Stimulated activated naive B cell treated with anti-CD40 and anti-IgM and Interleukin-4, amounts not matched to agents 10 μg/mL and 1 μg/mL and 100 μg/mL, for 72 hours (primary cell): ENCODE results near the gene MYO1D.

ENCODE experiments used
- ATAC-seq, 2 donors: fragments of 150-1000 bp; cut with Tn5 transposase; replicated peaks; 2 replicates each; pipeline ENCODE4 v1.10.0; 2021; ENCODE audit warnings: moderate library complexity in 1 of 2
- DNase-seq: peaks from one replicate; pipeline ENCODE4 v3.0.0; 2021
- H3K27ac Mint-ChIP-seq: one replicate; pipeline ENCODE4 v1.8.0; 2022; ENCODE audit warnings: mild to moderate bottlenecking, mixed read lengths
- H3K27me3 Mint-ChIP-seq, 2 donors: one replicate each; pipeline ENCODE4 v1.8.0; 2022; ENCODE audit warnings: mixed read lengths in 2 of 2
- H3K36me3 Mint-ChIP-seq, 2 donors: one replicate each; pipeline ENCODE4 v1.8.0; 2022; ENCODE audit warnings: mixed read lengths in 2 of 2, mild to moderate bottlenecking in 1 of 2
- H3K4me1 Mint-ChIP-seq, 2 donors: one replicate each; pipeline ENCODE4 v1.8.0; 2022; ENCODE audit warnings: mixed read lengths in 2 of 2, mild to moderate bottlenecking in 1 of 2
- H3K4me3 Mint-ChIP-seq, 2 donors: one replicate each; pipeline ENCODE4 v1.8.0; 2022; ENCODE audit warnings: mild to moderate bottlenecking in 2 of 2, mixed read lengths in 2 of 2, moderate library complexity in 1 of 2
- H3K9me3 Mint-ChIP-seq, 2 donors: one replicate each; pipeline ENCODE4 v1.8.0; 2022; ENCODE audit warnings: mixed read lengths in 2 of 2, mild to moderate bottlenecking in 1 of 2

The MYO1D gene

DNA sequence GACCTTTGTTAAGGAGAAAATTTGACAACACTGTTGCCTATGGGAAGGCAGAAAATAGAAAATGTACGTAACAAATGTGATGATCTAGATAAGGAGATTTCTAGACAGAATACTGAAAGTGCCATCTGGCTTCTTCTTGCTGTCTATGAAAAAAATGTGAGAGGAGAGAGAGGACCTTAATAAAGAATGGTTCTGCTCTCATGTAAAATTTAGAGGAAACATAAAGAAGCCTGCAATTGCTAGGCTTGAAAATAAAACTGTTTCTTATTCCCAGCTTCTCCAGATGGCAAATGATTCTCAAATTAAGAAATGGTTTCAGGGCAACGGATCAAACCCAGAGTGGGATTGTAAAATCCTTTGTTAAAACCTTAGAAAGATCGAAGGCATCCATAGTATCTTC lies 261.6 kb downstream of the MYO1D start:
- H3K27me3 Mint-ChIP-seq = peaks cover 0 to 7% of the 10 kb centered on the region in 2 donors
- H3K27ac Mint-ChIP-seq = no peak overlapping the region
- ATAC-seq (no peak), DNase-seq (no peak)
- H3K36me3 Mint-ChIP-seq = no peaks in the 10 kb centered on the region
- no peaks in the 10 kb centered on the region for H3K4me1 Mint-ChIP-seq
- H3K9me3 Mint-ChIP-seq = no peaks in the 10 kb centered on the region
- no peak overlapping the region for H3K4me3 Mint-ChIP-seq

DNA sequence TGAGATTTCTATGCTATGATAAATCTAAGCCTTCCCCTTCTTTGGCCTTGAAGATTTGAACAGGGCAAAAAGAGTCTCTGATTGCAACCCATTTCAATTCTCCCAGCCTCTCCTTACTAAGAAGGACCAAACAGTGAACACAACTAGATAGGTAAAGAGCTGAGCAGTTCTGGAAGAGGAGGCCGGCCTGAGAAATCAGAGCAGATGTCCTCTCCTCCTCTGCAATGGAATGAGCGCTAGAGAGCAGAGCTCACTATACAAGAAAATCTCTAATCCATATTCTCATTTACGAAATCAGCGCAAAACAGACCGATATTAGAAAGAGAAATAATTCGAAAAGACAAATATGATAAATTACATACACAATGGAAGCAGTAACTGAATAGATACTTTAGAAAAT lies 266.0 kb downstream of the MYO1D start:
- Mint-ChIP-seq H3K9me3 (no peaks in the 10 kb centered on the region), H3K27me3 (peaks cover 0 to 7% of the 10 kb centered on the region in 2 donors), H3K4me3 (no peak overlapping the region), H3K27ac (no peak overlapping the region), H3K36me3 (no peaks in the 10 kb centered on the region), H3K4me1 (peaks cover 6 to 9% of the 10 kb centered on the region in 2 donors)
- no peak for DNase-seq
- no peak for ATAC-seq

DNA sequence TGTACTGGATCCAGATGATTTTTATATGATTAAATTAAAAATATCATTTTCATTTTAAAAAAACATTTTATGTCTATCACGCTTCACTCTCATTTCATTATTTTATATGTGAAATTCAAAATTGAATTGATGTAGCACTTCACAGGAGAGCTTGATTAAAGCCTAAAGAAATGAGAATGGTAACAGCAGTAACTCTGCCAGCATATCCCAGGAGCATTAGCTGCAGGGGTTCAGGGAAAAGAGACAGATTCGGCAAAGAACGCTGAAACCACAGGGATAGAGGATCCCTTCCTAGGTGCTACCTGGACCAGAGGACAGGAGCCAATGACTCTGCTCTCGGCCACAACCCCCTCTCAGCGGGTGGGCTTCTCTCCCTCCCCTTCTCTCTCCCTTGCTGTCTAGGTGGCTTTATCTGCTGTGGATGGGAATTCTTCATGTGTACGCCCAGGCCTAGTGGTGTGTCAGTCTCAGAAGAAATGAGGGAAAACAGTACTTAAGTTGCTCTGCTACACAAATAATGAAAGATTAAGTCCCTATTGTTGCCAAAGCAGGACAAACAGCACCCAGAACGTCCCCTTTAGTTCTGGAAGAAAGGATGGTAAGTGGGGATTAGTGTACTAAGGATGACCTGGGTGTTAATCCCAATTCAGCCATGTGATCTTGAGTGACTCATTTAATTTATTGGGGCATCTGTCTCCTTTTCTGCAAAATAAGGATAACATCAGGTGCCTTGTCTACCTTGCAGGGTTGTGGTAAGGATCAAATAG lies 266.9 kb downstream of the MYO1D start:
- no peak for DNase-seq
- Mint-ChIP-seq H3K36me3 (no peaks in the 10 kb centered on the region), H3K27ac (no peak overlapping the region), H3K4me3 (no peak overlapping the region), H3K4me1 (peaks cover 6 to 9% of the 10 kb centered on the region in 2 donors), H3K27me3 (peaks cover 0 to under 1% of the 10 kb centered on the region in 2 donors), H3K9me3 (no peaks in the 10 kb centered on the region)
- ATAC-seq = no peak

DNA sequence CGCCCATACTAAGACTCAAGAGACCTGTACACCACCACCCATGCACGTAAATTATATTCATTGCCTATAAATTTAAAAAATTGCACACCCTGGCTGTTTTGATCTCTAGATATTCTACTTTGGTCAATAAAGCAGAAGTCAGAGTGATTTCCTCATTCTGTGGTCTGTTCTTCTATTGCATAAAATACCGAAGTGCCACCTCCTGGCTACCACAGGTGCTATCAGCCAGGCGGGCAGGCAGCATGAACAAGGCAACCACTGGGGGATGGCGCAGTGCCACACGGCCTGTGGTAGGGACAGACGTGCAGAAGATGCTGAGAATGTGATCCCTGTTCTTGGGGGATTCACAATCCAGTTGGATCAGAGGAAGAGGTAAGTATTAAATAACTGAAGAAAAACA lies 267.8 kb downstream of the MYO1D start:
- DNase-seq = peak; percentile 67
- H3K36me3 Mint-ChIP-seq = peaks cover 0 to 5% of the 10 kb centered on the region in 2 donors
- H3K27me3 Mint-ChIP-seq = peaks cover 0 to 5% of the 10 kb centered on the region in 2 donors
- no peaks in the 10 kb centered on the region for H3K9me3 Mint-ChIP-seq
- peaks cover 6 to 9% of the 10 kb centered on the region in 2 donors for H3K4me1 Mint-ChIP-seq
- H3K27ac Mint-ChIP-seq = no peak overlapping the region
- H3K4me3 Mint-ChIP-seq = no peak overlapping the region
- ATAC-seq = peak; percentile 100

DNA sequence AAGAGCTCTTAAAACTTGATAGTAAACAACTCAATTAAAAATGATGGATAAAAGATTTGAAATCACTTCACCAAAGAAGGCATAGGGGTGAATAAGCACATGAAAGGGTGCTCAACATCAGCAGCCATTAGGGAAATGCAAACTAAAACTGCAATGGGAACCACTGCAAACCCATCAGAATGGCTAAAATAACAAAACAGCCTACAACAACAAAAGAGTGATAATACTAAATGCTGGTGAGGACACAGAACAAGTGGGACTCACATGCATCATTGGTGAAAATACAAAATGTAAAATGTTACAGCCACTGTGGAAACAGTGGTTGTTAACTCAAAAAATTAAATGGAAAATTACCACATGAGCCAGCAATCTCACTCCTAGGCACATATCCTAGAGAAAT lies 268.7 kb downstream of the MYO1D start:
- no peak overlapping the region for H3K27ac Mint-ChIP-seq
- DNase-seq (no peak), ATAC-seq (no peak)
- peaks cover 0 to 6% of the 10 kb centered on the region in 2 donors for H3K36me3 Mint-ChIP-seq
- peaks cover 0 to 5% of the 10 kb centered on the region in 2 donors for H3K27me3 Mint-ChIP-seq
- peaks cover 6 to 9% of the 10 kb centered on the region in 2 donors for H3K4me1 Mint-ChIP-seq
- no peak overlapping the region for H3K4me3 Mint-ChIP-seq
- no peaks in the 10 kb centered on the region for H3K9me3 Mint-ChIP-seq

DNA sequence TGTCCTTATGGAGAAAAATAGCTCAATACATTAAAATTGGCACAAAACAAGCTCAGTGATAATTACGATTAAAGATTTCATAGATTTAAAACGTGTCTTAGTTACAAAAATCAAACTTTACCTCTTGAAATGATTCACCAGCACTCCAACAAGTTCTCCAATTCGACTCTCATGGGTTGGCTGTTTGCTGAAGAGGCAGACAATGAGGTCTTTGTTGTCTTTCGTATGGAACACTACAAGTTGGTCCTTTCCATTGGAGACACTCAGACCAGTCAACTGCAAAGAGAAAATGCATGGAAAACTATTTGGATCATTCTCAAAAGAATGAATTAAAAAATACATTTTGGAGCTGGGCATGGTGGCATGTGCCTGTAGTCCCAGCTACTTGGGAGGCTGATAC lies 272.0 kb downstream of the MYO1D start:
- no peak for DNase-seq
- H3K27ac Mint-ChIP-seq = no peak overlapping the region
- H3K4me1 Mint-ChIP-seq = peaks cover 6 to 9% of the 10 kb centered on the region in 2 donors
- H3K9me3 Mint-ChIP-seq = peaks cover 5 to 8% of the 10 kb centered on the region in 2 donors
- no peak for ATAC-seq
- H3K36me3 Mint-ChIP-seq = peaks cover 0 to 15% of the 10 kb centered on the region in 2 donors
- H3K27me3 Mint-ChIP-seq = peaks cover 0 to 5% of the 10 kb centered on the region in 2 donors
- no peak overlapping the region for H3K4me3 Mint-ChIP-seq

DNA sequence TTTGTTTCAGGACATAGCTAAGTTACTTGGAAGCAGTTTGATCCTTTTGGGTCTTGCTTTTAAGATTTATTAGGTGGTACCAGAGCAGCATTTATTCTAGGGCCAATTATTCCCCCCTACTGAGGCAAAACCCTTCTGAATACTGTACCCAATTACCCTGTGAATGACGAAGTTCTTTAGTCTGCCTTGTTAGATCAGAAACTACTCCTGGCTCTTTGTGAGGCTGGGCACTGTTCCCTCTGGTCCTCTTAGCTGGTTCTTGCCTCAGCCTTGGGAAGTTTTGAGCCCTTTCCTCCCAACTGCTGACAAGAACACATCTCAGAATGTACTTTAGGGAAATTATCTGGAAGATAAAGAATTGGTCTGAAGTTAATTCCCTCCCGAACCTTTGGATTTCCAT lies 274.5 kb downstream of the MYO1D start:
- Mint-ChIP-seq H3K4me3 (no peak overlapping the region), H3K27me3 (peaks cover 0 to 5% of the 10 kb centered on the region in 2 donors), H3K9me3 (peaks cover 5 to 8% of the 10 kb centered on the region in 2 donors), H3K36me3 (peaks cover 0 to 15% of the 10 kb centered on the region in 2 donors), H3K4me1 (no peaks in the 10 kb centered on the region), H3K27ac (no peak overlapping the region)
- no peak for DNase-seq
- no peak for ATAC-seq

DNA sequence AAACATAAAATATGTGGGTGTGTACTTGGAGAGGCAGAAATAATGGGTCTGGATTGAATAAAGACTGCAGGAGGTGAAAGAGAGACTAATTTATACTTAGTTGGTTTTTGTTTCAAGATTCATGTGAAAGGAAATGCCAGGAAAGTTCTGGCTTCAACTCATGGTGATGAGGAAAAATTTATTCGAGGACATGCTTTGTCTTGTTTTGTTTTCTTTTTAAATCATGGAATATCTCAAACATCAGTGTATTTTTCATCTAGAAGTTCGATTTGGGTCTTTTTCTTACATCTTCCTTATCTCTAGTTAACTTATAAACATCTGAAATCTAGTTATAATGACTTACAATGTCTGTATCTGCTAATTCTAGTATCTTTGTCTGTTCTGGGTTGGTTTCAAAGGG lies 275.1 kb downstream of the MYO1D start:
- no peak for ATAC-seq
- H3K4me1 Mint-ChIP-seq = no peaks in the 10 kb centered on the region
- DNase-seq = no peak
- no peak overlapping the region for H3K27ac Mint-ChIP-seq
- peaks cover 5 to 8% of the 10 kb centered on the region in 2 donors for H3K9me3 Mint-ChIP-seq
- peaks cover 0 to 5% of the 10 kb centered on the region in 2 donors for H3K27me3 Mint-ChIP-seq
- peaks cover 0 to 15% of the 10 kb centered on the region in 2 donors for H3K36me3 Mint-ChIP-seq
- no peak overlapping the region for H3K4me3 Mint-ChIP-seq

DNA sequence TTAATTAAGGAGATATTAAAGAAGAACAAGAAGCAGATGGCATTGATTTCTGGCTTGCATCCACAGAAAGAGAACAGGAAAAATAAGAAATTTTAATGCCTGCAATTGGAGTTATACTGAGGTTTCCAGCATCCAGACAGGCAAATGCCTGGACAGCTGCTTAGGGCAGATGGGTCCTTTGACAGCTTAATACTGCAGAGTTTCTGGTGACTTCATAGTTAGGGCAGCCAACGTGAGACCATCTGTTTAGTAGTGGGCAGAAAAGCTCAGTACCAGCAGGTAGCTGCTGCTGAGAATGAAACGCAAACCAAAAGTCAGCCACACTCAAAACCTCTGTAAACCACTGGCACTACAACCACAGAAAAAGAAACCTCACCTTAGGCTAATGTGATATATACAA lies 280.3 kb downstream of the MYO1D start:
- no peak for ATAC-seq
- Mint-ChIP-seq H3K27ac (no peak overlapping the region), H3K27me3 (no peaks in the 10 kb centered on the region)

DNA sequence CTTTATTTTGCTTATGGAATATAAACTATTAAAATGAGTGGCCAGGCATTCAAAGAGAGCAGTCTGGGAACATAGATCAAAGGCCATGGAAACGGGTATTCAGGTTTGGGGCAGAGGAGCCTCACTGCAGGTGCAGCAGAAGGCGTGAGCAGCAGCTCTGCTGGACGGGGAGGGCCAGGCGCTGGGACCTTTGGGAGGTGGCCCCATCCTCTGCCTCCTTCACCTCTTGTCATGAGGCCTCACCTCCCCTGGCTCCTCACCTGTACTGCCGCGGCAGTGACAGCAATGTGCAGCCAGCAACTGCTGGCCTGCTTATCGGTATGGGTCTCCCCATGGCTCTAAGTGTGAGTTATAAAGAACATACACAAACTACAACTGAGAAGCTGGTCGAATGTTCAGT lies 280.7 kb downstream of the MYO1D start:
- DNase-seq = no peak
- peaks cover 5 to 8% of the 10 kb centered on the region in 2 donors for H3K9me3 Mint-ChIP-seq
- no peaks in the 10 kb centered on the region for H3K27me3 Mint-ChIP-seq
- no peak overlapping the region for H3K4me3 Mint-ChIP-seq
- H3K36me3 Mint-ChIP-seq = peaks cover 1 to 10% of the 10 kb centered on the region in 2 donors
- H3K27ac Mint-ChIP-seq = no peak overlapping the region
- no peak for ATAC-seq
- H3K4me1 Mint-ChIP-seq = no peaks in the 10 kb centered on the region

More for the DNA sequence above, 280.3 kb downstream of the MYO1D start:
- no peaks in the 10 kb centered on the region for H3K4me1 Mint-ChIP-seq
- no peak overlapping the region for H3K4me3 Mint-ChIP-seq
- DNase-seq = no peak
- H3K36me3 Mint-ChIP-seq = peaks cover 1 to 10% of the 10 kb centered on the region in 2 donors
- peaks cover 5 to 8% of the 10 kb centered on the region in 2 donors for H3K9me3 Mint-ChIP-seq

DNA sequence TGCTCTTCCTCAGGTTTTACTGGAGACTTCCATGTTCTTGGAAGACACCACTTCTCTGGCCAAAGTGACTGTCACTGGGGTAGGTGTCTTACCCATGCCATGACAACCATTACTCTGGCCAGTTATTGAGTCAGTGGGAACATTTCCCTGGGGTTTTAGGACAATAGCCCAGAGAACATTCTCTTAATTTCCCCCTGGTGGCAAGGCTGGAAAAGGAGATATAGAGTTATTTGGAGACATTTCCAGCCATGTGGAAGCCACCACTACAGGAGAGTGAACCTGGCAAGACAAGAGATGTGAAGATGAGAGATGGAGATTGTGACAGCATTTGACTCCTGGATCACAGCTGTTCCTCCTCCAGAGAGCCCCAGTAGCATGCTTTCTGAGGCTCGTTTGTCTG lies 283.9 kb downstream of the MYO1D start:
- H3K9me3 Mint-ChIP-seq = no peaks in the 10 kb centered on the region

DNA sequence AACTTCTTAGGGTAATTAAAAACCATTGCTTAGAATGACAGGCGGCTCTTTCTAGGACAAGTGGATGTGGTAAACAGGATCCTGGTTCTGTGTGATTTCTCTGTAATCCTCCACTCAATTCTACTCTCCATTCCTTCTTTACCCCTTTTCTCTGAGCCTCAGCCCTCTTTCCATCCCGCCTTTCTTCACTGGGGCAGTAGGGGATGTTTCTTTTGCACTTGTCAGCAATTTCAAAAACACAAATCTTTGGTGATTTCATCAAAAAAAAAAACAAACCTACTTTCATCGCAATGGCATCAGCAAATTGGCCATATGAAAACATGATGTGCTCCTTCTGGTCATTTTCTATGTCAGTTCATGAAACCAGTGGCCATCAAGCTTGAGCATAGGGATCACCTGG lies 285.5 kb downstream of the MYO1D start:
- H3K4me1 Mint-ChIP-seq = peaks cover 2 to 14% of the 10 kb centered on the region in 2 donors
- no peaks in the 10 kb centered on the region for H3K27me3 Mint-ChIP-seq
- no peak for DNase-seq
- no peak for ATAC-seq
- no peak overlapping the region for H3K4me3 Mint-ChIP-seq
- H3K36me3 Mint-ChIP-seq = peaks cover 0 to 4% of the 10 kb centered on the region in 2 donors
- H3K27ac Mint-ChIP-seq = no peak overlapping the region
- H3K9me3 Mint-ChIP-seq = peaks cover 0 to 2% of the 10 kb centered on the region in 2 donors

More for the DNA sequence above, 283.9 kb downstream of the MYO1D start:
- ATAC-seq (no peak), DNase-seq (no peak)
- H3K4me1 Mint-ChIP-seq = peaks cover 2 to 14% of the 10 kb centered on the region in 2 donors
- H3K36me3 Mint-ChIP-seq = peaks cover 0 to 1% of the 10 kb centered on the region in 2 donors
- no peak overlapping the region for H3K4me3 Mint-ChIP-seq
- H3K27me3 Mint-ChIP-seq = no peaks in the 10 kb centered on the region
- no peak overlapping the region for H3K27ac Mint-ChIP-seq

DNA sequence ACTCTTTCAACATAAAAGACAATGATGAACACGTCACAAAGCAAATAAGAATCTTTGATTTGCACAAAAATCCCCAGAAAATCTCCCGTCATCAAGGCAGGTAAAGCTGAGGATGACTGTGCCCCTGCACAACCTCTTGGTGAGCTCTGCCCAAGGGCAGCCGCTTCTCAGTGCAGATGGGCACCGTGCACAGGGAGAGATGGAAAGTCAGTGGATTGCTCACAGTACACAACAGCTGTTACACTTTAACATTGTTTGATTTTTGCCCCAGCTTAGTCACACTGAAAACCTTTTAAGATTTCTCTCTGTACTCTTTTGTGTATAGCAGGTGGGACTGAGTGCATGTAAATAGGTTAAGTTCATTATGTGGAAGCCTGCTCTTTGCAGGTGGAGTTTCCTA lies 285.9 kb downstream of the MYO1D start:
- H3K27me3 Mint-ChIP-seq = no peaks in the 10 kb centered on the region
- peaks cover 0 to 2% of the 10 kb centered on the region in 2 donors for H3K36me3 Mint-ChIP-seq
- no peak for ATAC-seq
- H3K9me3 Mint-ChIP-seq = peaks cover 0 to 2% of the 10 kb centered on the region in 2 donors
- H3K4me3 Mint-ChIP-seq = no peak overlapping the region
- no peak for DNase-seq
- peaks cover 2 to 14% of the 10 kb centered on the region in 2 donors for H3K4me1 Mint-ChIP-seq
- no peak overlapping the region for H3K27ac Mint-ChIP-seq

DNA sequence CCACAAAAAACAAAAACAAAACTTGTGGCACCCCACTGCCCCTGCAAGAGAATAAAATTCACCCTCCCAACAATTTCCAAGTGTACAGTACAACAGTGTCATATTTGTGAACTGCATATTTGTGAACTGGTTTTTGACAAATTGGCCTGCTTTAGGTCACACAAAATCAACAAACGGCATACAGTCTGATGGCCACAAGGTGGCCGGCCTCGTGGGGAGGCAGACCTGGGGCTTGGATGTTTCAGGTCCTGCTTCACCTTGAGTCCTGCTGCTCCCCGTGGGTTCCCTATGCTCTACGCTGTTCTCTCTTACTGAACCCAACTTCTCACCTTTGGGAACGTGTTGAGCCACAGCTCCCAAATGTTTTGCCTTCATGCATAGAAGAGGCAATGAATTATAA lies 287.9 kb downstream of the MYO1D start:
- Mint-ChIP-seq H3K9me3 (peaks cover 0 to 2% of the 10 kb centered on the region in 2 donors), H3K27ac (peak overlapping the region; percentile 37), H3K36me3 (peaks cover 0 to 2% of the 10 kb centered on the region in 2 donors), H3K27me3 (no peaks in the 10 kb centered on the region), H3K4me3 (no peak overlapping the region), H3K4me1 (peaks cover 2 to 14% of the 10 kb centered on the region in 2 donors)
- ATAC-seq (no peak), DNase-seq (no peak)

DNA sequence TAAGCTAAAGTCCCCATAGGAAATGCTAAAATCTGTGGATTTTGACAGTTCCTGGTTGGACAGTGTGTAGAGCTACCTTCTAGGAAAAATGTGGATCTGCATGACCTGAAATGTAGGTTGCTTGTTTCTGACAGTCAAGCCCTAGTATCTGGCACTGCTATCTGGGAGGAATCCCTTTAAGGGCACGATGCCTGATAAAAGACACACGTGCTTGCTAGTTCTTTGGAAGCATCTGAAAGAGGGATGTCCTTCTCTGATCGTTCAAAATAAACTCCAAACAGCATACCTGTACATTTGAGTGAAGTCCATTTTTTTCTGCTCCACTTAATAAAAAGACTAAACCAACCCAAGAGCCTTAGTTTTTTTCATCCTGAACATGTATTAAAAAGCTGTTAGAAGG lies 288.8 kb downstream of the MYO1D start:
- peaks cover 3 to 7% of the 10 kb centered on the region in 2 donors for H3K9me3 Mint-ChIP-seq
- DNase-seq (no peak), ATAC-seq (no peak)
- peaks cover 2 to 8% of the 10 kb centered on the region in 2 donors for H3K36me3 Mint-ChIP-seq
- H3K27ac Mint-ChIP-seq = no peak overlapping the region
- H3K4me3 Mint-ChIP-seq = no peak overlapping the region
- H3K4me1 Mint-ChIP-seq = peaks cover 2 to 14% of the 10 kb centered on the region in 2 donors
- no peaks in the 10 kb centered on the region for H3K27me3 Mint-ChIP-seq
